ENCODE data around the gene MDFI. TPM values are rescaled to one million over a fixed set of nuclear protein-coding genes. Genes with fewer than 3 reads are reported as not detected.

The MDFI gene
- total RNA-seq, 1 experiment from 2014 or later = 59.1 TPM

DNA sequence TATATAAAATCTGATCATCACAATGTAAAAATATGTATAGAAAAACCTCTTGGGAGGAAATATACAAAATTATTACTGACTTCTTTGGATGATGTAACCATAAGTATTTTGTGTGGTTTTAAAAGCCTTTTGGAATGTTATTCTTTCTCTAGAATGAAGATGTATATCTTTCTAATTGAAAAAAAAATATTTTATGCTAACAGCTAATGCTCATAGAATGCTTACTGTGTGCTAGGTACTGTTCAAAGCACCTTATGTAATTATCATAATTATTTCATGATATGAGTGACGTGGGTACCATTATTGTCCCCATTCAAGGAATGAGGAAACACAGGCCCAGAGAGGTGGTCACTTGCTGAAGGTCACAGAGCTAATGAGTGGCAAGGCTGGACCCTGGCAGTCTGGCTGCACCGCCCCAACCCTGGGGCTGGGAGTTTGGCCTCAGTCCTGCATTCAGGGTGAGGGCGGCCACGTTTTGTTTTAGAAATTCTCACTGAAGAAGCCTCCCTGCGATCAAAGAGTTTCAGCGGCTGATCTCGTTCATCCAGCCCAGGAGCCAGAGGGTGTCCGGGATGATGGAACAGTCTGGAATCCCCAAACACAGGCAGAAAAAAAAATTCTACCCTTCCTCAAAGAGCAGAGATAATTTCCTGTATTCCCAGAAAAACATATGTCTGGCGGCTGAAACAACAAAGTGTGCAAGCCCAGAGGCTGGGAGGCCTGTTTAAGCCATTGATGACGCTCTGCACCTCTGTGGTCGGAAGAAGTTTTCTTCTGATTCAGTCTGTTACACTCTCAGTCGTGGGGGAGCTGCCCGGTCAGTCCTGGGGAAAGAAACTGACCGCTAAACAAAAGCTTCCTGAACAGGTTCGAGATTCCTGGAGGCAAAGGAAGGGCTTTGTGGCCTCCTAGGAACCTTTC, 59.9 kb downstream of the MDFI start:
- peak overlapping the region; percentile 93 for H3K27ac Mint-ChIP-seq (ENCODE audit: low read depth, unreplicated experiment)
- peaks cover 8% of the 10 kb centered on the region for H3K36me3 Mint-ChIP-seq (ENCODE audit: insufficient read depth, unreplicated experiment)
- H3K27me3 Mint-ChIP-seq (ENCODE audit: insufficient read depth, unreplicated experiment) = no peaks in the 10 kb centered on the region
- intact Hi-C loops (cut with micrococcal nuclease) = no loop called here
- ChIA-PET POLR2A (interaction anchor here (1.9 kb wide), 1 partner anchor 15 kb away, joined by 11 read pairs; no protein-coding TSS in a partner anchor), CTCF (interaction anchor here (0.7 to 1.4 kb wide), 3 partner anchors 11 to 273 kb away, joined by 3 read pairs; no protein-coding TSS in a partner anchor)
- DNase-seq (ENCODE audit: unreplicated experiment) = peak; percentile 64
- TF ChIP-seq CTCF (IDR thresholded peaks at IDR 0.05; ENCODE audit: unreplicated experiment) = no peak
- peak overlapping the region; percentile 46 for H3K4me3 Mint-ChIP-seq (ENCODE audit: unreplicated experiment)
- no TSS peak for BruUV-seq (replicated peaks)
- peaks cover 26% of the 10 kb centered on the region for H3K4me1 Mint-ChIP-seq (ENCODE audit: insufficient read depth, unreplicated experiment)
- H3K9me3 Mint-ChIP-seq (ENCODE audit: unreplicated experiment) = no peaks in the 10 kb centered on the region

DNA sequence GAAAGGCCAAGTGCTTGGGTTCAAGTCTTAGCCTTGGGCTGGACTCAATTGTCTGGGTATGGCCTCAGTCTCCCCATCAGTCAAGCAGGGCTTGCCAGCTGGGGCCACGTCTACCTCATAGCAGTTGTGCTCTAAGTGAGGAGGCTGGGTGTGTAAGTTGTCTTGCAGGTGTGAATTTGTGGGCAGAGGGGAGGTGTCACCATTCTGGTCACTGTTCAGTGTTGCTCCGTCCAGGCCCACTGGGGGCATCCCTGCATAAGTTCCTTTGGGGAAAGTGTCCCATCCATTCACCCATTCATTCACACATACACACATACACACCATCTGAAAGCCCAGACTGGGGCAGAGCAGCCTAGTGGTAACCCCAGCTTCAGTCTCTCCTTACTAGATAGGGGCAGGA, 60.8 kb downstream of the MDFI start:
- intact Hi-C loops (cut with micrococcal nuclease) = no loop called here
- H3K36me3 Mint-ChIP-seq (ENCODE audit: insufficient read depth, unreplicated experiment) = peaks cover 8% of the 10 kb centered on the region
- H3K9me3 Mint-ChIP-seq (ENCODE audit: unreplicated experiment) = no peaks in the 10 kb centered on the region
- no peak for TF ChIP-seq CTCF (IDR thresholded peaks at IDR 0.05; ENCODE audit: unreplicated experiment)
- peaks cover 26% of the 10 kb centered on the region for H3K4me1 Mint-ChIP-seq (ENCODE audit: insufficient read depth, unreplicated experiment)
- no peak overlapping the region for H3K27ac Mint-ChIP-seq (ENCODE audit: low read depth, unreplicated experiment)
- DNase-seq (ENCODE audit: unreplicated experiment) = no peak
- BruUV-seq (replicated peaks) = no TSS peak
- POLR2A ChIA-PET = interaction anchor here (0.9 to 1.9 kb wide), 2 partner anchors 9 to 14 kb away, joined by 5 to 11 read pairs; no protein-coding TSS in a partner anchor
- no peaks in the 10 kb centered on the region for H3K27me3 Mint-ChIP-seq (ENCODE audit: insufficient read depth, unreplicated experiment)
- no peak overlapping the region for H3K4me3 Mint-ChIP-seq (ENCODE audit: unreplicated experiment)
- CTCF ChIA-PET = interaction anchor here (0.5 to 1.4 kb wide), 2 partner anchors 12 to 89 kb away, joined by 3 to 5 read pairs; partner anchors contain the start of gene TOMM6

GRCh38 chr6:41700463-41701347, 62.4 kb downstream of the MDFI start:
- H3K27me3 Mint-ChIP-seq (ENCODE audit: insufficient read depth, unreplicated experiment) = no peaks in the 10 kb centered on the region
- no peak for DNase-seq (ENCODE audit: unreplicated experiment)

More at GRCh38 chr6:41700463-41701347, 62.4 kb downstream of the MDFI start:
- no peak for TF ChIP-seq CTCF (IDR thresholded peaks at IDR 0.05; ENCODE audit: unreplicated experiment)
- Mint-ChIP-seq H3K4me1 (ENCODE audit: insufficient read depth, unreplicated experiment) (peaks cover 29% of the 10 kb centered on the region), H3K4me3 (ENCODE audit: unreplicated experiment) (no peak overlapping the region), H3K36me3 (ENCODE audit: insufficient read depth, unreplicated experiment) (peaks cover 8% of the 10 kb centered on the region), H3K9me3 (ENCODE audit: unreplicated experiment) (no peaks in the 10 kb centered on the region), H3K27ac (ENCODE audit: low read depth, unreplicated experiment) (no peak overlapping the region)
- POLR2A ChIA-PET = interaction anchor here (0.6 kb wide), 1 partner anchor 342 kb away, joined by 3 read pairs; no protein-coding TSS in a partner anchor
- BruUV-seq (replicated peaks) = no TSS peak
- CTCF ChIA-PET = interaction anchor here (0.8 kb wide), 2 partner anchors 75 to 86 kb away, joined by 3 read pairs; partner anchors contain the start of gene TOMM6
- intact Hi-C loops (cut with micrococcal nuclease) = no loop called here
